H1 (cell line): Measurements from ENCODE around the gene TOP3A. TPM values are rescaled to one million over a fixed set of nuclear protein-coding genes. Genes with fewer than 3 reads are reported as not detected.

Experiments used
- CTBP2 ChIP-seq: IDR thresholded peaks from 2 replicates; pipeline ENCODE4 v1.7.0; 2011; ENCODE audit warnings: borderline replicate concordance, mild to moderate bottlenecking, moderate library complexity, mixed read lengths, low read length; ENCODE audit not compliant: insufficient read depth, insufficient read length
- FOSL1 ChIP-seq: IDR thresholded peaks from 2 replicates; pipeline ENCODE4 v1.6.1; 2011; ENCODE audit warnings: mild to moderate bottlenecking, low read depth, low read length, moderate library complexity; ENCODE audit not compliant: insufficient read depth
- GTF2F1 ChIP-seq: IDR thresholded peaks from 2 replicates; pipeline ENCODE4 v1.6.1; 2012; ENCODE audit warnings: low read depth, low read length, improper control_type of control experiment, borderline replicate concordance
- RXRA ChIP-seq: IDR thresholded peaks from 2 replicates; pipeline ENCODE4 v1.6.1; 2011; ENCODE audit warnings: low read depth, mild to moderate bottlenecking, low read length, moderate library complexity; ENCODE audit not compliant: insufficient read depth
- SIRT6 ChIP-seq: IDR thresholded peaks from one replicate; pipeline ENCODE4 v1.7.1; 2012; ENCODE audit warnings: low read length, inconsistent platforms
- SP1 ChIP-seq: IDR thresholded peaks from 2 replicates; pipeline ENCODE4 v1.6.1; 2011; ENCODE audit warnings: low read depth, low read length
- TAF7 ChIP-seq: optimal IDR thresholded peaks from 2 replicates; pipeline ENCODE3; 2011; ENCODE audit warnings: low read depth, mild to moderate bottlenecking, inconsistent platforms, low read length, moderate library complexity, borderline replicate concordance
- polyA plus RNA-seq, 7 experiments: library from polyadenylated mRNA; depleted of rRNA in 3 of 7; stranded (reverse) in 5 of 7; unstranded in 2 of 7; fragments of >200 nt in 5 of 7; fragments of 200-250 nt in 2 of 7; gene quantifications; 1 replicate in 5 of 7; 2 replicates in 1 of 7; 4 replicates in 1 of 7; pipeline versions ENCODE4 v1.2.1 to v1.2.3, GENCODE V29; 2011 to 2013; ENCODE audit warnings: missing spikeins in 2 of 7, mixed read lengths in 2 of 7
- total RNA-seq: library from RNA; stranded (reverse); fragmentation: NEBNext Ultra II Directional; extraction: Animal tissue kit (Norgen Biotek cat#: 25700); gene quantifications from 2 replicates; pipeline ENCODE4 v1.2.1, GENCODE V29; 2021
- TF ChIP-seq, protein P1 (sequence below): IDR thresholded peaks from 2 replicates; pipeline ENCODE4 v1.6.1; 2012; ENCODE audit warnings: low read length, inconsistent platforms
- TF ChIP-seq, protein P2 (sequence below): IDR thresholded peaks from 2 replicates; pipeline ENCODE4 v1.6.1; 2012; ENCODE audit warnings: inconsistent platforms

Gene TOP3A
- total and polyA plus RNA-seq, 2 of the 8 experiments (the other 6 are each of a cell fraction or from before 2014, with no cell fraction given), result 23.4 to 54.3 TPM

- TF ChIP-seq SP1, result no peak
- no peak for TF ChIP-seq RXRA
- no peak for TF ChIP-seq CTBP2
- TF ChIP-seq SIRT6, result no peak
- TF ChIP-seq TAF7, result peak; percentile 58
- peak; percentile 21; the same call in 1 of the 2 replicates for TF ChIP-seq GTF2F1
- TF ChIP-seq FOSL1, result no peak
- TF ChIP-seq, protein P1, sequence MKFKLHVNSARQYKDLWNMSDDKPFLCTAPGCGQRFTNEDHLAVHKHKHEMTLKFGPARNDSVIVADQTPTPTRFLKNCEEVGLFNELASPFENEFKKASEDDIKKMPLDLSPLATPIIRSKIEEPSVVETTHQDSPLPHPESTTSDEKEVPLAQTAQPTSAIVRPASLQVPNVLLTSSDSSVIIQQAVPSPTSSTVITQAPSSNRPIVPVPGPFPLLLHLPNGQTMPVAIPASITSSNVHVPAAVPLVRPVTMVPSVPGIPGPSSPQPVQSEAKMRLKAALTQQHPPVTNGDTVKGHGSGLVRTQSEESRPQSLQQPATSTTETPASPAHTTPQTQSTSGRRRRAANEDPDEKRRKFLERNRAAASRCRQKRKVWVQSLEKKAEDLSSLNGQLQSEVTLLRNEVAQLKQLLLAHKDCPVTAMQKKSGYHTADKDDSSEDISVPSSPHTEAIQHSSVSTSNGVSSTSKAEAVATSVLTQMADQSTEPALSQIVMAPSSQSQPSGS, result peak; percentile 41; the same call in 1 of the 2 replicates
- TF ChIP-seq, protein P2, sequence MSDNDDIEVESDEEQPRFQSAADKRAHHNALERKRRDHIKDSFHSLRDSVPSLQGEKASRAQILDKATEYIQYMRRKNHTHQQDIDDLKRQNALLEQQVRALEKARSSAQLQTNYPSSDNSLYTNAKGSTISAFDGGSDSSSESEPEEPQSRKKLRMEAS, result peak; percentile 67
Measured at GRCh38 chr17:18314731-18315561, at the start of gene TOP3A, which contains the start of gene SMCR8 (continued).
